ENCODE data around the gene TRIM41.
"Not testable (repeated sequence)": the region's sequence is repeated elsewhere in the genome, so short reads cannot be mapped to it uniquely, and the experiment has no call there.

- not testable (repeated sequence) for TF ChIP-seq CTCF (IDR thresholded peaks at IDR 0.05; ENCODE audit: poor library complexity); EZH2 (IDR thresholded peaks at IDR 0.05; ENCODE audit: borderline replicate concordance)
Measured at GRCh38 chr5:181209006-181209405, 14.1 kb upstream of the TRIM41 start.
